Prostate gland (tissue), 2 donors: ENCODE data around the gene PSAPL1.

ENCODE experiments used
- POLR2A ChIP-seq: fragments of 450-650 bp; IDR thresholded peaks from one replicate; pipeline ENCODE4 v1.6.1; 2016; ENCODE audit warnings: antibody characterized with exemption, mild to moderate bottlenecking
- POLR2AphosphoS5 ChIP-seq: sonication (generic); formaldehyde crosslinking; IDR thresholded peaks from one replicate; pipeline ENCODE4 v1.6.1; 2017; ENCODE audit warnings: antibody characterized with exemption
- TF ChIP-seq, protein P1 (sequence below), 4 experiments: fragments of 200-600 bp in 2 of 4; fragments of 450-650 bp in 2 of 4; sonication (generic) in 2 of 4; IDR thresholded peaks; 1 replicate in 3 of 4; 2 replicates in 1 of 4; pipeline ENCODE4 v1.5.1; 2016 to 2019; ENCODE audit warnings: antibody characterized with exemption in 4 of 4, mild to moderate bottlenecking in 2 of 4, moderate library complexity in 2 of 4

DNA sequence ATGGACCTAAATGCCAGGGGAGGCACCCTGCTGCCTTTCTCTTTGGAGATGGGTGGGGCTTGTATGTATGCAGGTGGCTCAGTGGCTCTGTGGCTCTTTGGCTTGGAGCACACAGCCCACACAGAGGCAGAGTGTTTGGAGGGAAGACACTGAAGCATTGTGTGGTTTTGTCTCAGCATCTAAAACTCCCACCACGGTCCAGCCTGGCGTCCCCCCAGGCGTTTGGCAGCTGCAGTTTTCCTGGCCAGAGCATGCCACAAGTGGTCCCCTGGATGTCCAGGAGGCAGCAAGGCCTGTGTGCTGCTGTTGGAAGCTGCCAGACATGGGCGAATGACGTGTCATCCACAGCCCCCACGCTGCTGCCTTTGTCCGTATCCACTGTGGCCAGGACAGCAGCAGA, 32.2 kb upstream of the PSAPL1 start:
- TF ChIP-seq, protein P1, sequence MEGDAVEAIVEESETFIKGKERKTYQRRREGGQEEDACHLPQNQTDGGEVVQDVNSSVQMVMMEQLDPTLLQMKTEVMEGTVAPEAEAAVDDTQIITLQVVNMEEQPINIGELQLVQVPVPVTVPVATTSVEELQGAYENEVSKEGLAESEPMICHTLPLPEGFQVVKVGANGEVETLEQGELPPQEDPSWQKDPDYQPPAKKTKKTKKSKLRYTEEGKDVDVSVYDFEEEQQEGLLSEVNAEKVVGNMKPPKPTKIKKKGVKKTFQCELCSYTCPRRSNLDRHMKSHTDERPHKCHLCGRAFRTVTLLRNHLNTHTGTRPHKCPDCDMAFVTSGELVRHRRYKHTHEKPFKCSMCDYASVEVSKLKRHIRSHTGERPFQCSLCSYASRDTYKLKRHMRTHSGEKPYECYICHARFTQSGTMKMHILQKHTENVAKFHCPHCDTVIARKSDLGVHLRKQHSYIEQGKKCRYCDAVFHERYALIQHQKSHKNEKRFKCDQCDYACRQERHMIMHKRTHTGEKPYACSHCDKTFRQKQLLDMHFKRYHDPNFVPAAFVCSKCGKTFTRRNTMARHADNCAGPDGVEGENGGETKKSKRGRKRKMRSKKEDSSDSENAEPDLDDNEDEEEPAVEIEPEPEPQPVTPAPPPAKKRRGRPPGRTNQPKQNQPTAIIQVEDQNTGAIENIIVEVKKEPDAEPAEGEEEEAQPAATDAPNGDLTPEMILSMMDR (IDR thresholded peaks at IDR 0.05), result no peak
- no peak for TF ChIP-seq POLR2AphosphoS5
- TF ChIP-seq POLR2A, result no peak
